Endodermal cell (in vitro differentiated cells): Measurements from ENCODE around the gene MRPS18A. TPM values are rescaled to one million over a fixed set of nuclear protein-coding genes. Genes with fewer than 3 reads are reported as not detected.

Source experiments
- DNase-seq: peaks from one replicate; pipeline ENCODE4 v3.0.0-alpha.2; 2017
- H3K27ac ChIP-seq: 2 replicates; pipeline ENCODE4 v1.5.1; 2013; ENCODE audit warnings: mild to moderate bottlenecking, low read depth, low read length, moderate library complexity
- H3K27me3 ChIP-seq: 2 replicates; pipeline ENCODE4 v1.6.1; 2013; ENCODE audit warnings: mild to moderate bottlenecking, low read length, moderate library complexity; ENCODE audit not compliant: insufficient read depth, control insufficient read depth, poor library complexity, severe bottlenecking
- H3K36me3 ChIP-seq: 2 replicates; pipeline ENCODE4 v1.7.0; 2013; ENCODE audit warnings: mild to moderate bottlenecking, low read length, moderate library complexity; ENCODE audit not compliant: control insufficient read depth, insufficient read depth
- H3K4me1 ChIP-seq: one replicate; pipeline ENCODE4 v1.7.0; 2013; ENCODE audit warnings: low read length; ENCODE audit not compliant: control insufficient read depth, insufficient read depth
- H3K4me3 ChIP-seq: 2 replicates; pipeline ENCODE4 v1.5.1; 2013; ENCODE audit warnings: mild to moderate bottlenecking, low read length, moderate library complexity
- H3K9ac ChIP-seq: 2 replicates; pipeline ENCODE4 v1.6.1; 2013; ENCODE audit warnings: mild to moderate bottlenecking, low read length, moderate library complexity; ENCODE audit not compliant: poor library complexity, severe bottlenecking; ENCODE audit errors: extremely low read depth
- H3K9me3 ChIP-seq: 2 replicates; pipeline ENCODE4 v1.6.1; 2013; ENCODE audit warnings: mild to moderate bottlenecking, low read length, moderate library complexity; ENCODE audit not compliant: control insufficient read depth
- H3K27ac Mint-ChIP-seq: 2 replicates; pipeline ENCODE4 v1.8.0; 2020; ENCODE audit warnings: mixed read lengths
- H3K27me3 Mint-ChIP-seq: 2 replicates; pipeline ENCODE4 v1.8.0; 2021; ENCODE audit warnings: mild to moderate bottlenecking, mixed read lengths; ENCODE audit not compliant: insufficient read depth
- H3K36me3 Mint-ChIP-seq: 2 replicates; pipeline ENCODE4 v1.8.0; 2020; ENCODE audit warnings: low read depth, mixed read lengths
- H3K4me1 Mint-ChIP-seq: 2 replicates; pipeline ENCODE4 v1.8.0; 2020; ENCODE audit warnings: mixed read lengths
- H3K4me3 Mint-ChIP-seq: 2 replicates; pipeline ENCODE4 v1.8.0; 2020; ENCODE audit warnings: mild to moderate bottlenecking, moderate library complexity, mixed read lengths
- H3K9me3 Mint-ChIP-seq: 2 replicates; pipeline ENCODE4 v1.8.0; 2020; ENCODE audit warnings: mild to moderate bottlenecking, mixed read lengths
- WGBS, 2 experiments: methylation state at CpG; one replicate each; pipeline versions ENCODE4 v1.1.5 to v1.1.7; 2013; ENCODE audit warnings: missing lambda C conversion rate in 2 of 2, mixed read lengths in 1 of 2; ENCODE audit not compliant: insufficient coverage in 1 of 2, insufficient read length in 1 of 2; 5-methylcytosine and 5-hydroxymethylcytosine counted together
- total RNA-seq, 2 donors: library from RNA; stranded (reverse); fragmentation: NEBNext Ultra II Directional in 1 of 2; extraction: Animal tissue kit (Norgen Biotek cat#: 25700) in 1 of 2; gene quantifications; 2 replicates in 1 of 2; 3 replicates in 1 of 2; pipeline ENCODE4 v1.2.1, GENCODE V29; 2021
- TF ChIP-seq, protein P1 (sequence below): fragments of 200-600 bp; sonication (generic); conservative IDR thresholded peaks from 2 replicates; pipeline ENCODE4 v1.5.0; 2021; ENCODE audit warnings: antibody characterized with exemption, mild to moderate bottlenecking

MRPS18A gene
- total RNA-seq, 2 donors from 2014 or later = 53.6 to 58.8 TPM

DNA sequence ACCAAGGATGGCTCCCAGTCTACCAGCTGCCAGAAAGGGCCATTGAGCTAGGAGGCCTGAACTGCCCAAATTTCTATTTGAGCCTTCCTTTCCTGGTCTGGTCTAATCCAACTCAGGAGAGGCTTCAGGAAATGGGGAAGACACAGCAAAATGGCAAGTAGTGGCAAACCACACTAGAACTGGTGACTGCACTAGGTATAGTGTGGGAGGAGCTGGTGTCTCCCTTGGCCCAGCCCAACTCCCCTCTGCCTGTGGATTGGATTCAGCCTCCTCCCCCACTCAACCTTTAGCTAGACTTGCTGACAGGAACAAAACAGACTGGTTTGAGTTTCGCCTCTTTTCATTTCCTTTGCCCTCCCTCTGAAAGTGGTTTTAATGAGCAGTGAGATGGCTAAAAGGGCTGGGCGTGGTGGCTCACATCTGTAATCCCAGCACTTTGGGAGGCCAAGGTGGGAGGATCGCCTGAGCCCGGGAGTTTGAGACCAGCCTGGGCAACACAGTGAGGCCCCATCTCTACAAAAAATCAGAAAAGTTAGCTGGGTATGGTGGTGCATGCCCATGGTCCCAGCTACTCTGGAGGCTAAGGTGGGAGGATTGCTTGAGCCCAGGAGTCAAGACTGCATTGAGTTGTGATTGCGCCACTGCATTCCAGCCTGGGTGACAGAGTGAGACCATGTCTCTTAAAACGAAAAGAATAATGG lies 17.5 kb downstream of the MRPS18A start:
- Mint-ChIP-seq H3K27me3 (no peaks in the 10 kb centered on the region), H3K4me1 (peaks cover 36% of the 10 kb centered on the region), H3K9me3 (no peaks in the 10 kb centered on the region), H3K4me3 (no peak overlapping the region), H3K36me3 (peaks cover 31% of the 10 kb centered on the region), H3K27ac (peak overlapping the region; percentile 62)
- H3K9ac ChIP-seq = no peak overlapping the region
- H3K4me1 ChIP-seq = peaks cover 18% of the 10 kb centered on the region
- no peak for DNase-seq
- no peaks in the 10 kb centered on the region for H3K27me3 ChIP-seq
- TF ChIP-seq, protein P1, sequence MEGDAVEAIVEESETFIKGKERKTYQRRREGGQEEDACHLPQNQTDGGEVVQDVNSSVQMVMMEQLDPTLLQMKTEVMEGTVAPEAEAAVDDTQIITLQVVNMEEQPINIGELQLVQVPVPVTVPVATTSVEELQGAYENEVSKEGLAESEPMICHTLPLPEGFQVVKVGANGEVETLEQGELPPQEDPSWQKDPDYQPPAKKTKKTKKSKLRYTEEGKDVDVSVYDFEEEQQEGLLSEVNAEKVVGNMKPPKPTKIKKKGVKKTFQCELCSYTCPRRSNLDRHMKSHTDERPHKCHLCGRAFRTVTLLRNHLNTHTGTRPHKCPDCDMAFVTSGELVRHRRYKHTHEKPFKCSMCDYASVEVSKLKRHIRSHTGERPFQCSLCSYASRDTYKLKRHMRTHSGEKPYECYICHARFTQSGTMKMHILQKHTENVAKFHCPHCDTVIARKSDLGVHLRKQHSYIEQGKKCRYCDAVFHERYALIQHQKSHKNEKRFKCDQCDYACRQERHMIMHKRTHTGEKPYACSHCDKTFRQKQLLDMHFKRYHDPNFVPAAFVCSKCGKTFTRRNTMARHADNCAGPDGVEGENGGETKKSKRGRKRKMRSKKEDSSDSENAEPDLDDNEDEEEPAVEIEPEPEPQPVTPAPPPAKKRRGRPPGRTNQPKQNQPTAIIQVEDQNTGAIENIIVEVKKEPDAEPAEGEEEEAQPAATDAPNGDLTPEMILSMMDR = no peak
- 94 to 100% methylated on average over 4 to 6 of the region's 6 CpGs for WGBS, 2 experiments
- H3K4me3 ChIP-seq = no peak overlapping the region
- no peaks in the 10 kb centered on the region for H3K9me3 ChIP-seq
- H3K36me3 ChIP-seq = peaks cover 39% of the 10 kb centered on the region
- peak overlapping the region; percentile 61 for H3K27ac ChIP-seq

DNA sequence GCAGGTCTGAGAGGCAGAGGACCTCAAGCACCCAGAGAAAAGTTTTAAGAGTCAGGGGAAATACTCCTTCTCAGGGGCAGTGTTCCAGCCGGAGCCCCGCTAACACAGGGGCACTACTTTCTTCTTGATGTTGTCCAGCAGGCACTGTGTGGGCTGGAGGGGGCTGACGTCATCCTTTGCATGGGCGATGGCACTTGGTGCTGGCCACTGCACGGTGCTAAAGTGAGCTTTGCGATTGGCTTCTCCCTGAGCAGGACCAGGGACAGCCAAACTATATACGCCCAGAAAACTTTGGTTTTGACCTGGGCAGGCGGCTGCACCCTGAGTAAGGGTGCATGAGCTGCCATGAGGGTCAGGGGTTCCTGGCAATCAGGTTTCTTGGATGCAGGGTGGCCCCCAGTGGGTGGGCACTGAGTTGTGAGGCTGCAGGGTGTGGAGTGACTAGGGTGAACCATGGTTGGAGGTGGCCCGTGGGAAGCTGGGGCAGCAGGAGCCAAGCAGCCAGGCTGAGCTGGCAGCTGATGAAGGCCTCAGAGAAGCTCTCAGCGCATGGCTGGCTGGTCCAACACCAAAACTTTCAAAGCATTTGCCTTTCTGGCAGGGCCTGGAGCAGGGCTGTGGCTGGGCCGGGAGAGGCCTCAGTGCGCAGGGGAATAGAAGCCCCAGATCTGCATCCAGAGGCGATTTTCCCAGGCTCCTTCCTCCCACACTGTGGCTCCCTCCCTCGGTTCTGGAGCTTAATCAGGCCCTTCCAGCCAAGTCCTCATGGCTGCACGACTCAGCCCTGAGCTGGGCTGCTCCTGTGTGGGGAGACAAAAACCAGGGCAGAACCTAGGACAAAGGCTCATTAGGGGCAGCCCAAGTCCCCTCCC lies 18.3 kb downstream of the MRPS18A start:
- Mint-ChIP-seq H3K36me3 (peaks cover 23% of the 10 kb centered on the region), H3K4me3 (no peak overlapping the region), H3K27me3 (peaks cover 2% of the 10 kb centered on the region), H3K9me3 (no peaks in the 10 kb centered on the region), H3K27ac (peak overlapping the region; percentile 84), H3K4me1 (peaks cover 36% of the 10 kb centered on the region)
- peaks cover 31% of the 10 kb centered on the region for H3K36me3 ChIP-seq
- TF ChIP-seq, protein P1 = no peak
- H3K9ac ChIP-seq = no peak overlapping the region
- H3K27me3 ChIP-seq = no peaks in the 10 kb centered on the region
- no peaks in the 10 kb centered on the region for H3K9me3 ChIP-seq
- H3K4me3 ChIP-seq = no peak overlapping the region
- WGBS, 2 experiments = 82 to 91% methylated on average over 13 to 15 of the region's 15 CpGs
- peaks cover 18% of the 10 kb centered on the region for H3K4me1 ChIP-seq
- peak overlapping the region; percentile 61 for H3K27ac ChIP-seq
- peak; percentile 64 for DNase-seq

DNA sequence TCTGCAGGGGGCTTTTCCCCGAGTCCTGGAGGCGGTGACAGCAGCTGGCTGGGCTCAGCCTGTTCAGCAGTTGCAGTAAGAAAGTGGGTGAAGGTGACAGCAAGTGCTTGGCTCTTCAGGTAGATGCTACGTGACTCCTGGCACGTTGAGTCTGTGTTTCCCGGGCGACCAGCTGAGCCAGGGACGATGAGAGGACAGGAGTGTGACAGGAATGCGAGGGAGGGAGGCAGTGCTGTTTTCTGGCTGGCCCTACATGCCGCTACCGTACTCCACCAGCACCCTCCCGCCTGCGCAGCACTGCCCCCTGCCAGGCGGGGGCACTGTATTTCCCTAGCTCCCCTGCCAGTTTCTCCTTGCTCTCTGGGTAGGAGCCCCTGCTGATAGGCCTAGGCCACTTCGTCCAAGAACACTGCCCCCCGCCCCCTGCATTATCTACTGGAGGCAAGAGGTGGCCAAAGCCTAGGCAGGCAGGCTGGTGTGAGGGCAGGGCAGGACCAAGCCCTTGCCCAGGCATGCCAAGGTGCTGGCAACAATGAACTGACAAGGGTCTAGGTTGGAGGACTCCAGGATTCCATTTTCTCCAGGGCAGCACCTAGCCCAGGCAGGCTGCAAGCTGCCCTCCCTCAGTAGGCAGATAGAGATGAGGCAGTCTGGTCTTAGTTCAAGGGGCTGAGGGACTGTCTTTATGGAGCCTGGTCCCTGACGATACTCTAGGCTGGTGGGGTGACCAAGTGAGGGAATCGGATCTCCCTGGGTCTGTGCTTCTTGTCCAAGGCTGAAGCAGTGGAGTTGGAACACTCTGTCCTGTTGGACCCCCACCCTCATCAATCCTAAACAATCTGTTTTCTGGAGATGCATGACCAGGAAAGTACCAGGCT lies 19.2 kb downstream of the MRPS18A start:
- peaks cover 17% of the 10 kb centered on the region for H3K36me3 Mint-ChIP-seq
- Histone ChIP-seq H3K9ac (no peak overlapping the region), H3K9me3 (no peaks in the 10 kb centered on the region), H3K4me3 (no peak overlapping the region), H3K4me1 (peaks cover 18% of the 10 kb centered on the region), H3K36me3 (peaks cover 22% of the 10 kb centered on the region), H3K27ac (no peak overlapping the region), H3K27me3 (no peaks in the 10 kb centered on the region)
- WGBS, 2 experiments = 23 to 38% methylated on average over 7 to 17 of the region's 17 CpGs
- H3K27me3 Mint-ChIP-seq = peaks cover 2% of the 10 kb centered on the region
- DNase-seq = peak; percentile 92
- peak overlapping the region; percentile 37 for H3K4me3 Mint-ChIP-seq
- H3K27ac Mint-ChIP-seq = peak overlapping the region; percentile 82
- H3K9me3 Mint-ChIP-seq = no peaks in the 10 kb centered on the region
- TF ChIP-seq, protein P1 = peak; percentile 73
- peaks cover 36% of the 10 kb centered on the region for H3K4me1 Mint-ChIP-seq
